ENCODE data around the gene LGALS3. TPM values are rescaled to one million over a fixed set of nuclear protein-coding genes. Genes with fewer than 3 reads are reported as not detected.
A peak's percentile ranks its signal among the peaks of the same experiment; 100 is the strongest.

The LGALS3 gene
- total and polyA plus RNA-seq, 4 donors, result 25.1 to 42.1 (median 38.7) TPM

GRCh38 chr14:55170526-55170925, 41.5 kb downstream of the LGALS3 start:
- H3K4me1 ChIP-seq (ENCODE audit: control insufficient read depth, insufficient read depth, low read length), result no peaks in the 10 kb centered on the region
- no peaks in the 10 kb centered on the region for H3K9me3 ChIP-seq (ENCODE audit: control insufficient read depth, insufficient read depth, low read length)
- H3K27me3 ChIP-seq (ENCODE audit: control insufficient read depth, insufficient read depth, low read length), result no peaks in the 10 kb centered on the region
- WGBS (ENCODE audit: insufficient coverage), result no CpG with 5 or more reads among the region's 2 CpGs
- H3K27ac ChIP-seq (ENCODE audit: low read depth, low read length), result no peak overlapping the region
- DNase-seq (ENCODE audit: low read depth in 4 of 6, low spot score in 6 of 6), result no peak
- H3K4me3 ChIP-seq (ENCODE audit: low read depth, low read length), result no peak overlapping the region
- no peaks in the 10 kb centered on the region for H3K36me3 ChIP-seq (ENCODE audit: control insufficient read depth, insufficient read depth, low read length)

GRCh38 chr14:55180006-55180405, 51.0 kb downstream of the LGALS3 start:
- Histone ChIP-seq H3K36me3 (ENCODE audit: control insufficient read depth, insufficient read depth, low read length) (peaks cover 4% of the 10 kb centered on the region), H3K4me1 (ENCODE audit: control insufficient read depth, insufficient read depth, low read length) (no peaks in the 10 kb centered on the region), H3K27ac (ENCODE audit: low read depth, low read length) (no peak overlapping the region), H3K27me3 (ENCODE audit: control insufficient read depth, insufficient read depth, low read length) (no peaks in the 10 kb centered on the region), H3K9me3 (ENCODE audit: control insufficient read depth, insufficient read depth, low read length) (no peaks in the 10 kb centered on the region), H3K4me3 (ENCODE audit: low read depth, low read length) (no peak overlapping the region)
- no peak for DNase-seq (ENCODE audit: low read depth in 4 of 6, low spot score in 6 of 6)
- WGBS (ENCODE audit: insufficient coverage), result no CpG with 5 or more reads among the region's 2 CpGs

GRCh38 chr14:55180434-55180833, 51.4 kb downstream of the LGALS3 start:
- WGBS (ENCODE audit: insufficient coverage), result no CpG with 5 or more reads among the region's 4 CpGs
- no peak overlapping the region for H3K27ac ChIP-seq (ENCODE audit: low read depth, low read length)

GRCh38 chr14:55188686-55189295, 59.7 kb downstream of the LGALS3 start:
- WGBS (ENCODE audit: insufficient coverage), result no CpG with 5 or more reads among the region's 4 CpGs
- no peak overlapping the region for H3K4me3 ChIP-seq (ENCODE audit: low read depth, low read length)
- H3K9me3 ChIP-seq (ENCODE audit: control insufficient read depth, insufficient read depth, low read length), result no peaks in the 10 kb centered on the region
- DNase-seq (ENCODE audit: low read depth in 4 of 6, low spot score in 6 of 6), result no peak
- no peaks in the 10 kb centered on the region for H3K27me3 ChIP-seq (ENCODE audit: control insufficient read depth, insufficient read depth, low read length)
- H3K4me1 ChIP-seq (ENCODE audit: control insufficient read depth, insufficient read depth, low read length), result peaks cover 13% of the 10 kb centered on the region
- no peaks in the 10 kb centered on the region for H3K36me3 ChIP-seq (ENCODE audit: control insufficient read depth, insufficient read depth, low read length)
- H3K27ac ChIP-seq (ENCODE audit: low read depth, low read length), result no peak overlapping the region

More at GRCh38 chr14:55180434-55180833, 51.4 kb downstream of the LGALS3 start:
- Histone ChIP-seq H3K27me3 (ENCODE audit: control insufficient read depth, insufficient read depth, low read length) (no peaks in the 10 kb centered on the region), H3K4me1 (ENCODE audit: control insufficient read depth, insufficient read depth, low read length) (no peaks in the 10 kb centered on the region), H3K4me3 (ENCODE audit: low read depth, low read length) (no peak overlapping the region), H3K9me3 (ENCODE audit: control insufficient read depth, insufficient read depth, low read length) (no peaks in the 10 kb centered on the region), H3K36me3 (ENCODE audit: control insufficient read depth, insufficient read depth, low read length) (peaks cover 4% of the 10 kb centered on the region)
- DNase-seq (ENCODE audit: low read depth in 4 of 6, low spot score in 6 of 6), result no peak

- H3K27ac ChIP-seq (ENCODE audit: low read depth, low read length), result no peak overlapping the region
- H3K36me3 ChIP-seq (ENCODE audit: control insufficient read depth, insufficient read depth, low read length), result no peaks in the 10 kb centered on the region
- whole genome bisulfite sequencing (ENCODE audit: insufficient coverage), result 0% methylated on average over 5 of the region's 8 CpGs
- DNase-seq (ENCODE audit: low read depth in 4 of 6, low spot score in 6 of 6), result no peak
- H3K4me1 ChIP-seq (ENCODE audit: control insufficient read depth, insufficient read depth, low read length), result peaks cover 13% of the 10 kb centered on the region
- H3K4me3 ChIP-seq (ENCODE audit: low read depth, low read length), result peak overlapping the region; percentile 59
- no peaks in the 10 kb centered on the region for H3K9me3 ChIP-seq (ENCODE audit: control insufficient read depth, insufficient read depth, low read length)
- H3K27me3 ChIP-seq (ENCODE audit: control insufficient read depth, insufficient read depth, low read length), result no peaks in the 10 kb centered on the region
Observed at GRCh38 chr14:55190906-55191202, 61.8 kb downstream of the LGALS3 start.

- Histone ChIP-seq H3K27ac (ENCODE audit: low read depth, low read length) (peak within 1 kb of the TSS; percentile 78), H3K36me3 (ENCODE audit: control insufficient read depth, insufficient read depth, low read length) (no peaks in the 10 kb centered on the region), H3K4me3 (ENCODE audit: low read depth, low read length) (peak within 1 kb of the TSS; percentile 59), H3K27me3 (ENCODE audit: control insufficient read depth, insufficient read depth, low read length) (no peaks in the 10 kb centered on the region), H3K4me1 (ENCODE audit: control insufficient read depth, insufficient read depth, low read length) (peaks cover 13% of the 10 kb centered on the region), H3K9me3 (ENCODE audit: control insufficient read depth, insufficient read depth, low read length) (no peaks in the 10 kb centered on the region)
- DNase-seq (ENCODE audit: low read depth in 4 of 6, low spot score in 6 of 6), result peak; percentile 92 to 99 (median 96)
- 6% methylated on average over 35 of the region's 46 CpGs for WGBS (ENCODE audit: insufficient coverage)
Observed at GRCh38 chr14:55191203-55192053, 62.4 kb downstream of the LGALS3 start, which contains the start of gene DLGAP5. Gene DLGAP5 (minus strand): TSS chr14:55191585. CDS start chr14:55189179, 2,406 bp downstream.

- WGBS (ENCODE audit: insufficient coverage), result 52% methylated on average over 3 of the region's 11 CpGs
- H3K9me3 ChIP-seq (ENCODE audit: control insufficient read depth, insufficient read depth, low read length), result no peaks in the 10 kb centered on the region
- H3K36me3 ChIP-seq (ENCODE audit: control insufficient read depth, insufficient read depth, low read length), result no peaks in the 10 kb centered on the region
- H3K4me1 ChIP-seq (ENCODE audit: control insufficient read depth, insufficient read depth, low read length), result peaks cover 13% of the 10 kb centered on the region
- no peaks in the 10 kb centered on the region for H3K27me3 ChIP-seq (ENCODE audit: control insufficient read depth, insufficient read depth, low read length)
- H3K4me3 ChIP-seq (ENCODE audit: low read depth, low read length), result peak overlapping the region; percentile 59
- no peak for DNase-seq (ENCODE audit: low read depth in 4 of 6, low spot score in 6 of 6)
- peak overlapping the region; percentile 78 for H3K27ac ChIP-seq (ENCODE audit: low read depth, low read length)
Observed at GRCh38 chr14:55192054-55192621, 63.1 kb downstream of the LGALS3 start.

- 83% methylated on average over 5 of the region's 5 CpGs for WGBS (ENCODE audit: insufficient coverage)
- Histone ChIP-seq H3K4me1 (ENCODE audit: control insufficient read depth, insufficient read depth, low read length) (peaks cover 13% of the 10 kb centered on the region), H3K9me3 (ENCODE audit: control insufficient read depth, insufficient read depth, low read length) (no peaks in the 10 kb centered on the region), H3K36me3 (ENCODE audit: control insufficient read depth, insufficient read depth, low read length) (no peaks in the 10 kb centered on the region), H3K27ac (ENCODE audit: low read depth, low read length) (no peak overlapping the region), H3K4me3 (ENCODE audit: low read depth, low read length) (no peak overlapping the region), H3K27me3 (ENCODE audit: control insufficient read depth, insufficient read depth, low read length) (no peaks in the 10 kb centered on the region)
- no peak for DNase-seq (ENCODE audit: low read depth in 4 of 6, low spot score in 6 of 6)
Observed at GRCh38 chr14:55194656-55195355, 65.8 kb downstream of the LGALS3 start.
